ENCODE results near the gene ARHGEF25.

DNA sequence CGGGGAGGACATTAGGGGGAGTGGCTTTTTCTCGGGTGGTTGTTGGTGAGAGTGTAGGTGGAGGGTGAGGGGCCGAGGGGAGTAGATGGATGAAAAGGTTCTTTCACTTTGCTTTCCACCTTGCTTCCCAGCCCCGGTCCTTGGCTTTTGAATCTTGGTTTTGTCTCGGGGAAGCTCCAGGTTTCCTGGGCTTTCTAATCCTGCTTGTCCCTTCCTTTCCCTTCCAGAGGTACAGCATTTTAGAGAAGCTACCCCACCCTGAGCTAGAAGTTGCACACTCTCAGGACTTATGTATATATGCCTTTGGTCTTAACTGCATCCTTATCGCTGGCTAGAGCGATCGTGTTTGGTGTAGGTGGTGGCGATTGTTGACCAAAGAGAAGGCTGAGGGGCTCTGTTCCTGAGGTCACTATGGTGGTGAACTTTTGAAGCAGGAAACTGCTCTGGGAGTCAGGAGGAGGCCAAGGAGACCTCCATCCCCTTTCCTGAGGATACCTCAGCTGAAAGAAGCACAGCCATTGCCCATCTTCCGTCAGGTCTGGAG, 19.4 kb upstream of the ARHGEF25 start:
- no peak for TF ChIP-seq CTCF (IDR thresholded peaks at IDR 0.05)
- TF ChIP-seq POLR2A (IDR thresholded peaks at IDR 0.05), result no peak
- no peak for TF ChIP-seq POLR2AphosphoS5 (IDR thresholded peaks at IDR 0.05; ENCODE audit: insufficient read depth in 1 of 2, low read depth in 1 of 2)

Measured in vagina (tissue), 2 donors.